H1 (cell line): Measurements from ENCODE around the gene PLCH2. TPM values are rescaled to one million over a fixed set of nuclear protein-coding genes. Genes with fewer than 3 reads are reported as not detected.

Source experiments
- CTCF ChIA-PET: fragments of 300-600 bp; sonication (Branson Sonifier 250); formaldehyde crosslinking; loops from one replicate; lab custom pipeline; 2021; ENCODE audit not compliant: partially characterized antibody; lab: Charles Lee
- POLR2A ChIA-PET: fragments of 300-600 bp; sonication (Branson Sonifier 250); formaldehyde crosslinking; loops from one replicate; lab custom pipeline; 2021; ENCODE audit warnings: inconsistent platforms; ENCODE audit not compliant: partially characterized antibody; lab: Charles Lee
- DNase-seq, 2 experiments: peaks; one replicate each; pipeline versions ENCODE4 v3.0.0 to v3.0.0-alpha.2; 2010 to 2022; ENCODE audit warnings: low spot score in 2 of 2, low read depth in 1 of 2, mixed read lengths in 1 of 2
- FAIRE-seq: peaks from 2 replicates; lab custom pipeline; 2011; peaks lifted over from hg19 to GRCh38; lab: Jason Lieb, UNC
- H2AFZ ChIP-seq: 2 replicates; pipeline ENCODE4 v1.8.1; 2012; ENCODE audit warnings: low read length, inconsistent platforms
- H2AK5ac ChIP-seq: 2 replicates; pipeline ENCODE4 v1.6.1; 2013; ENCODE audit warnings: low read depth, low read length
- H2BK120ac ChIP-seq: replicated peaks from 2 replicates; pipeline ENCODE3; 2013; ENCODE audit warnings: low read depth, low read length, inconsistent platforms
- H2BK12ac ChIP-seq: 2 replicates; pipeline ENCODE4 v1.6.1; 2013; ENCODE audit warnings: low read depth, low read length
- H2BK15ac ChIP-seq: 2 replicates; pipeline ENCODE4 v1.6.1; 2013; ENCODE audit warnings: low read length
- H2BK20ac ChIP-seq: 2 replicates; pipeline ENCODE4 v1.6.1; 2013; ENCODE audit warnings: low read length
- H2BK5ac ChIP-seq: 2 replicates; pipeline ENCODE4 v1.6.1; 2013; ENCODE audit warnings: low read depth, low read length
- H3K14ac ChIP-seq: 2 replicates; pipeline ENCODE4 v1.6.1; 2013; ENCODE audit warnings: inconsistent platforms; ENCODE audit not compliant: insufficient read length
- H3K18ac ChIP-seq: 2 replicates; pipeline ENCODE4 v1.6.1; 2013; ENCODE audit warnings: low read length; ENCODE audit errors: extremely low read depth
- H3K23ac ChIP-seq: 2 replicates; pipeline ENCODE4 v1.6.1; 2013; ENCODE audit warnings: inconsistent platforms; ENCODE audit not compliant: insufficient read length
- H3K23me2 ChIP-seq: 2 replicates; pipeline ENCODE4 v1.6.1; 2013; ENCODE audit warnings: low read depth, low read length
- H3K27ac ChIP-seq: 2 replicates; pipeline ENCODE4 v1.6.1; 2011; ENCODE audit warnings: low read depth, low read length, inconsistent platforms
- H3K27me3 ChIP-seq, 4 experiments: replicated peaks in 1 of 4; 1 replicate in 1 of 4; 2 replicates in 3 of 4; pipeline versions ENCODE4 v1.6.1 to v1.8.1; 2011 to 2013; ENCODE audit warnings: low read length in 3 of 4, mild to moderate bottlenecking in 3 of 4, inconsistent platforms in 2 of 4, mixed read lengths in 2 of 4, moderate library complexity in 1 of 4; ENCODE audit not compliant: control insufficient read depth in 3 of 4, insufficient read depth in 3 of 4; ENCODE audit errors: extremely low read depth in 1 of 4
- H3K36me3 ChIP-seq, 4 experiments: 2 replicates each; pipeline versions ENCODE4 v1.6.1 to v1.8.1; 2011 to 2013; ENCODE audit warnings: mild to moderate bottlenecking in 4 of 4, low read length in 3 of 4, moderate library complexity in 2 of 4, control low read depth in 1 of 4, inconsistent platforms in 1 of 4; ENCODE audit not compliant: insufficient read depth in 4 of 4, control insufficient read depth in 2 of 4
- H3K4ac ChIP-seq: replicated peaks from 2 replicates; pipeline ENCODE3; 2013; ENCODE audit warnings: low read length, low read depth, mixed read lengths, inconsistent platforms; ENCODE audit not compliant: insufficient read length
- H3K4me1 ChIP-seq, 4 experiments: replicated peaks in 1 of 4; 1 replicate in 1 of 4; 2 replicates in 3 of 4; pipeline versions ENCODE4 v1.6.1 to v1.8.1; 2011 to 2013; ENCODE audit warnings: low read length in 3 of 4, inconsistent platforms in 2 of 4, mixed read lengths in 1 of 4; ENCODE audit not compliant: insufficient read depth in 4 of 4, control insufficient read depth in 3 of 4
- H3K4me2 ChIP-seq, 2 experiments: 2 replicates each; pipeline versions ENCODE4 v1.6.1 to v1.8.1; 2011 to 2013; ENCODE audit warnings: low read depth in 2 of 2, low read length in 2 of 2, control low read depth in 1 of 2, inconsistent platforms in 1 of 2, mild to moderate bottlenecking in 1 of 2; ENCODE audit not compliant: insufficient read depth in 1 of 2
- H3K4me3 ChIP-seq, 4 experiments: fragments of 200-600, 300-600 bp in 1 of 4; sonication (generic), shearing (Covaris generic), sonication (Bioruptor Twin) in 1 of 4; 2 replicates each; pipeline versions ENCODE4 v1.5.1 to v1.8.1; 2011 to 2016; ENCODE audit warnings: low read length in 4 of 4, low read depth in 3 of 4, control low read depth in 2 of 4, inconsistent platforms in 2 of 4, mild to moderate bottlenecking in 2 of 4, mixed read lengths in 1 of 4, moderate library complexity in 1 of 4; ENCODE audit not compliant: insufficient read depth in 2 of 4; ENCODE audit errors: extremely low read depth in 1 of 4
- H3K56ac ChIP-seq: replicated peaks from 2 replicates; pipeline ENCODE3; 2013; ENCODE audit warnings: low read depth, mild to moderate bottlenecking, mixed read lengths, low read length, inconsistent platforms; ENCODE audit not compliant: insufficient read length
- H3K79me1 ChIP-seq: 2 replicates; pipeline ENCODE4 v1.6.1; 2013; ENCODE audit warnings: low read depth, low read length, control low read depth
- H3K79me2 ChIP-seq, 2 experiments: 2 replicates each; pipeline versions ENCODE4 v1.6.1 to v1.8.1; 2012 to 2013; ENCODE audit warnings: low read length in 2 of 2, mild to moderate bottlenecking in 2 of 2, inconsistent platforms in 1 of 2; ENCODE audit not compliant: insufficient read depth in 2 of 2, control insufficient read depth in 1 of 2
- H3K9ac ChIP-seq, 4 experiments: replicated peaks in 1 of 4; 1 replicate in 1 of 4; 2 replicates in 3 of 4; pipeline versions ENCODE4 v1.6.1 to v1.8.1; 2011 to 2013; ENCODE audit warnings: low read depth in 3 of 4, low read length in 3 of 4, control low read depth in 2 of 4, mild to moderate bottlenecking in 2 of 4, moderate library complexity in 2 of 4, inconsistent platforms in 1 of 4; ENCODE audit errors: extremely low read depth in 1 of 4
- H3K9me3 ChIP-seq, 2 experiments: 2 replicates each; pipeline versions ENCODE4 v1.6.1 to v1.8.1; 2012 to 2013; ENCODE audit warnings: mild to moderate bottlenecking in 2 of 2, moderate library complexity in 2 of 2, control low read depth in 1 of 2, inconsistent platforms in 1 of 2, low read depth in 1 of 2, low read length in 1 of 2, mixed read lengths in 1 of 2; ENCODE audit not compliant: insufficient read depth in 2 of 2
- H4K20me1 ChIP-seq, 2 experiments: replicated peaks in 1 of 2; 2 replicates each; pipeline versions ENCODE3 to v1.8.1; 2011 to 2013; ENCODE audit warnings: inconsistent platforms in 2 of 2, low read length in 2 of 2, mild to moderate bottlenecking in 1 of 2; ENCODE audit not compliant: insufficient read depth in 2 of 2, control insufficient read depth in 1 of 2
- H4K5ac ChIP-seq: 2 replicates; pipeline ENCODE4 v1.6.1; 2013; ENCODE audit warnings: low read length, low read depth, mixed read lengths, inconsistent platforms; ENCODE audit not compliant: insufficient read length
- H4K8ac ChIP-seq: 2 replicates; pipeline ENCODE4 v1.8.0; 2013; ENCODE audit warnings: mild to moderate bottlenecking, moderate library complexity, low read length, inconsistent platforms; ENCODE audit not compliant: insufficient read depth; ENCODE audit errors: extremely low read depth
- H4K91ac ChIP-seq: replicated peaks from 2 replicates; pipeline ENCODE3; 2013; ENCODE audit warnings: low read length, mixed read lengths, inconsistent platforms; ENCODE audit not compliant: insufficient read length
- CBX8 ChIP-seq: fragments of 300-800, 300-1000 bp; sonication (generic); IDR thresholded peaks from 2 replicates; pipeline ENCODE4 v1.7.1; 2016; ENCODE audit warnings: low read depth, low read length, borderline replicate concordance
- FOSL1 ChIP-seq: IDR thresholded peaks from 2 replicates; pipeline ENCODE4 v1.6.1; 2011; ENCODE audit warnings: mild to moderate bottlenecking, low read depth, low read length, moderate library complexity; ENCODE audit not compliant: insufficient read depth
- HDAC6 ChIP-seq: IDR thresholded peaks from one replicate; pipeline ENCODE4 v1.7.1; 2012; ENCODE audit warnings: low read depth, mild to moderate bottlenecking, inconsistent platforms, low read length, moderate library complexity
- NANOG ChIP-seq: IDR thresholded peaks from 2 replicates; pipeline ENCODE4 v1.6.1; 2011; ENCODE audit warnings: low read length, low read depth, mild to moderate bottlenecking, inconsistent platforms; ENCODE audit not compliant: insufficient read depth, poor library complexity, severe bottlenecking
- NRF1 ChIP-seq: IDR thresholded peaks from 2 replicates; pipeline ENCODE4 v1.6.1; 2011; ENCODE audit warnings: mild to moderate bottlenecking, low read depth, low read length, improper control_type of control experiment
- RAD21 ChIP-seq, 2 experiments: IDR thresholded peaks in 1 of 2; conservative IDR thresholded peaks in 1 of 2; 2 replicates each; pipeline ENCODE4 v1.6.1; 2011; ENCODE audit warnings: low read depth in 2 of 2, low read length in 2 of 2, improper control_type of control experiment in 1 of 2, inconsistent platforms in 1 of 2, mild to moderate bottlenecking in 1 of 2, moderate library complexity in 1 of 2
- RBBP5 ChIP-seq: IDR thresholded peaks from 2 replicates; pipeline ENCODE4 v1.7.1; 2012; ENCODE audit warnings: low read depth, mild to moderate bottlenecking, inconsistent platforms, low read length, moderate library complexity, borderline replicate concordance
- TCF12 ChIP-seq: IDR thresholded peaks from 2 replicates; pipeline ENCODE4 v1.6.1; 2011; ENCODE audit warnings: low read depth, mild to moderate bottlenecking, low read length
- WGBS, 2 experiments: shearing (Covaris generic) in 1 of 2; methylation state at CpG; one replicate each; pipeline versions ENCODE4 v1.1.6 to v1.1.7; 2013 to 2015; ENCODE audit warnings: low lambda C conversion rate in 2 of 2, mixed read lengths in 2 of 2, inconsistent platforms in 1 of 2, low coverage in 1 of 2, missing lambda C conversion rate in 1 of 2; ENCODE audit not compliant: insufficient replicate concordance in 2 of 2, insufficient coverage in 1 of 2, insufficient read length in 1 of 2; ENCODE audit errors: extremely low coverage in 1 of 2, missing lambda C conversion rate in 1 of 2; 5-methylcytosine and 5-hydroxymethylcytosine counted together
- polyA plus RNA-seq, 7 experiments: library from polyadenylated mRNA; depleted of rRNA in 3 of 7; stranded (reverse) in 5 of 7; unstranded in 2 of 7; fragments of >200 nt in 5 of 7; fragments of 200-250 nt in 2 of 7; gene quantifications; 1 replicate in 5 of 7; 2 replicates in 1 of 7; 4 replicates in 1 of 7; pipeline versions ENCODE4 v1.2.1 to v1.2.3, GENCODE V29; 2011 to 2013; ENCODE audit warnings: missing spikeins in 2 of 7, mixed read lengths in 2 of 7
- total RNA-seq: library from RNA; stranded (reverse); fragmentation: NEBNext Ultra II Directional; extraction: Animal tissue kit (Norgen Biotek cat#: 25700); gene quantifications from 2 replicates; pipeline ENCODE4 v1.2.1, GENCODE V29; 2021

PLCH2 gene
- total and polyA plus RNA-seq, 2 of the 8 experiments (the other 6 are each of a cell fraction or from before 2014, with no cell fraction given), result 0.14 to 0.19 TPM

GRCh38 chr1:2452201-2452931, 23.7 kb upstream of the PLCH2 start:
- ChIA-PET POLR2A (interaction anchor here (0.9 kb wide), 1 partner anchor 33 kb away, joined by 3 read pairs; no protein-coding TSS in a partner anchor), CTCF (interaction anchor here (0.6 to 1.4 kb wide), 6 partner anchors 8 to 1166 kb away, joined by 3 to 4 read pairs (median 3); no protein-coding TSS in a partner anchor)
- Histone ChIP-seq H3K14ac (no peak overlapping the region), H3K9ac (no peak overlapping the region), H2BK5ac (no peak overlapping the region), H2AFZ (no peak overlapping the region), H4K91ac (no peak overlapping the region), H3K4me1 (peaks cover 0 to 12% (median 4%) of the 10 kb centered on the region in 4 experiments; a peak in 4 of 7 replicates), H3K9me3 (no peaks in the 10 kb centered on the region), H3K79me2 (no peaks in the 10 kb centered on the region), H2BK12ac (no peak overlapping the region), H3K4me3 (no peak overlapping the region), H3K56ac (no peak overlapping the region), H3K27me3 (no peaks in the 10 kb centered on the region; a peak in 1 of 7 replicates), H3K79me1 (no peaks in the 10 kb centered on the region), H3K4ac (no peak overlapping the region), H3K36me3 (no peaks in the 10 kb centered on the region), H2BK15ac (no peak overlapping the region), H4K5ac (no peak overlapping the region), H4K8ac (peak overlapping the region; percentile 68), H3K23ac (no peak overlapping the region), H2BK20ac (no peak overlapping the region), H4K20me1 (peaks cover 0 to 1% of the 10 kb centered on the region in 2 experiments), H2AK5ac (no peak overlapping the region), H3K18ac (no peak overlapping the region; the same call in 1 of the 2 replicates), H3K4me2 (no peak overlapping the region), H3K27ac (no peak overlapping the region), H3K23me2 (no peaks in the 10 kb centered on the region), H2BK120ac (no peak overlapping the region)
- 90% methylated on average over 9 of the region's 21 CpGs; no CpG with 5 or more reads in 1 of the 2 experiments for WGBS, 2 experiments
- TF ChIP-seq FOSL1 (no peak), NRF1 (no peak), RBBP5 (no peak), HDAC6 (no peak), CBX8 (no peak), NANOG (no peak), RAD21 (IDR thresholded peaks at IDR 0.05 in 1 of 2, conservative IDR thresholded peaks at IDR 0.05 in 1 of 2; ENCODE audit: low read depth in 2 of 2, low read length in 2 of 2) (no peak), TCF12 (no peak)
- DNase-seq, result no peak
- FAIRE-seq, result no peak
